Keratinocyte (primary cell): Measurements from ENCODE around the gene TXNRD2.

Experiments used
- EZH2 ChIP-seq: IDR thresholded peaks from one replicate; pipeline ENCODE4 v1.6.1; 2012; ENCODE audit warnings: inconsistent platforms, mild to moderate bottlenecking, low read length, moderate library complexity
- TF ChIP-seq, protein P1 (sequence below), 3 experiments: IDR thresholded peaks in 1 of 3; conservative IDR thresholded peaks in 1 of 3; optimal IDR thresholded peaks in 1 of 3; 2 replicates in 2 of 3; 3 replicates in 1 of 3; pipeline versions ENCODE3 to v1.5.1; 2011; ENCODE audit warnings: low read length in 3 of 3, mild to moderate bottlenecking in 3 of 3, moderate library complexity in 2 of 3, control low read depth in 1 of 3, inconsistent platforms in 1 of 3; ENCODE audit not compliant: insufficient read depth in 2 of 3; ENCODE audit errors: extremely low read depth in 1 of 3

DNA sequence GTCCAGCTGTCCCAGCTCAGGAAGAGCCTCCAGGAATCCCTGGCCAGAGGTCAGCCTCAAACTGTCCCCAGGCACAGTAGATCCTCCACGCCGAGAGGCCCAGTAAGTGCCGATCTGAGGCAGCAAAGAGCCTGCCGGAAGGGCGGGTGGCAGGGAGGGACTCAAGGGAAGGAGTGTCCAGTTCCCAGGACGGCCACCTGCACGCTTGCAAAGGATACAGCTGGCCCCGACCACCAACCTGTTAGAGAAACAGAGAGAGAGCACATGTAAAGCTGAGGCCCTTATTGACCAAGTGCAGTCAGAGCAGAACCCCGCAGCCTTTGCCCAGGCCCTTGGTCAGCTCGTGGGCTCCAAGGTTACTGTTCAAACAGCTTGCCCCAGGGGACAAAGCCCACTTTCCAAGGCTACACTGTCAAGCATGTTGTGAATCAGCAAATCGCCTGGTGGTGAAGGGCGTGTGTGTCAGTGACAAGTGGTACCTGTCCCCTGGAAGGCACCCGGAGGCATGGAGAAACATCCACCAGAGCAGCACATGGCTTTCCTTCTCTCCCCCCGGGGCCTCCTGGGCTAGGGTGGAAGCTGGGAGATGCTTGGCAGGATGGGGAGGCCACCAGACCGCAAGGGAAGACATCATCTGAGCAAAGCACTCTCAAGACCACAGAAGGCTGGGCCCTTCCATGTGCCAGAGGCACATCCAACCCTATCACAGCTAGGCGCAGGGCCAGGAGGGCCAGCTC lies 42.6 kb downstream of the TXNRD2 start:
- TF ChIP-seq, protein P1, sequence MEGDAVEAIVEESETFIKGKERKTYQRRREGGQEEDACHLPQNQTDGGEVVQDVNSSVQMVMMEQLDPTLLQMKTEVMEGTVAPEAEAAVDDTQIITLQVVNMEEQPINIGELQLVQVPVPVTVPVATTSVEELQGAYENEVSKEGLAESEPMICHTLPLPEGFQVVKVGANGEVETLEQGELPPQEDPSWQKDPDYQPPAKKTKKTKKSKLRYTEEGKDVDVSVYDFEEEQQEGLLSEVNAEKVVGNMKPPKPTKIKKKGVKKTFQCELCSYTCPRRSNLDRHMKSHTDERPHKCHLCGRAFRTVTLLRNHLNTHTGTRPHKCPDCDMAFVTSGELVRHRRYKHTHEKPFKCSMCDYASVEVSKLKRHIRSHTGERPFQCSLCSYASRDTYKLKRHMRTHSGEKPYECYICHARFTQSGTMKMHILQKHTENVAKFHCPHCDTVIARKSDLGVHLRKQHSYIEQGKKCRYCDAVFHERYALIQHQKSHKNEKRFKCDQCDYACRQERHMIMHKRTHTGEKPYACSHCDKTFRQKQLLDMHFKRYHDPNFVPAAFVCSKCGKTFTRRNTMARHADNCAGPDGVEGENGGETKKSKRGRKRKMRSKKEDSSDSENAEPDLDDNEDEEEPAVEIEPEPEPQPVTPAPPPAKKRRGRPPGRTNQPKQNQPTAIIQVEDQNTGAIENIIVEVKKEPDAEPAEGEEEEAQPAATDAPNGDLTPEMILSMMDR (optimal IDR thresholded peaks at IDR 0.05 in 1 of 3, IDR thresholded peaks at IDR 0.05 in 1 of 3, conservative IDR thresholded peaks at IDR 0.05 in 1 of 3; ENCODE audit: extremely low read depth in 1 of 3, insufficient read depth in 2 of 3, low read length in 3 of 3), result no peak
- TF ChIP-seq EZH2, result no peak
